ENCODE measurements around the gene JPH3. TPM values are rescaled to one million over a fixed set of nuclear protein-coding genes. Genes with fewer than 3 reads are reported as not detected.

The JPH3 gene
- total RNA-seq, 1 donor from 2014 or later: not detected

DNA sequence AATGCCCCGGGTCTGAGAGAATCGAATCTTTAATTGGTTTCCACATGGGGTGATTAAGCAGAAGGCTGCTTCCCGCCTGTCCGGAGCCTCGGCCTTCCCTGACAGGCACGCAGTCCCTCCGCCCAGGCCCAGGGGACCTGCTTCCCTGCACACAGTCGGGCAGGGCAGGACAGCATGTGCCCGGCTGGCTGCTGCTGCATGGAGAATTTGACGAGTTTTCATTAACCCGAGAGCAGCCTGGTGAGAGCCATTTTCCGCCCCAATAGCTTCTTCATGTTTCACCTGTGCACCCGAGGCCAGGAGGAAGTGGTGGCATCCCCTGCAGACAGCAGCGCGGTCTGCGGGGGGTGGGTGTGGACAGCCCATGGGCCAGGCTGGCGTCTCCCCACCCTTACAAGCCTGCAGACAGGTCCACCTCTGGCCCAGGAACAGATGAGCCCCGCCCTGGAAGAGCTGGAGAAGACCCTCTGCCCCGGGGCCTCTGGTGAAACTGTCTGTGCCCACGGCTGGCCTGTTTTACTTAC, 96.4 kb downstream of the JPH3 start:
- ATAC-seq (no peak), DNase-seq (ENCODE audit: missing footprints) (no peak)
- intact Hi-C loops (cut with DNase I): no loop called here

DNA sequence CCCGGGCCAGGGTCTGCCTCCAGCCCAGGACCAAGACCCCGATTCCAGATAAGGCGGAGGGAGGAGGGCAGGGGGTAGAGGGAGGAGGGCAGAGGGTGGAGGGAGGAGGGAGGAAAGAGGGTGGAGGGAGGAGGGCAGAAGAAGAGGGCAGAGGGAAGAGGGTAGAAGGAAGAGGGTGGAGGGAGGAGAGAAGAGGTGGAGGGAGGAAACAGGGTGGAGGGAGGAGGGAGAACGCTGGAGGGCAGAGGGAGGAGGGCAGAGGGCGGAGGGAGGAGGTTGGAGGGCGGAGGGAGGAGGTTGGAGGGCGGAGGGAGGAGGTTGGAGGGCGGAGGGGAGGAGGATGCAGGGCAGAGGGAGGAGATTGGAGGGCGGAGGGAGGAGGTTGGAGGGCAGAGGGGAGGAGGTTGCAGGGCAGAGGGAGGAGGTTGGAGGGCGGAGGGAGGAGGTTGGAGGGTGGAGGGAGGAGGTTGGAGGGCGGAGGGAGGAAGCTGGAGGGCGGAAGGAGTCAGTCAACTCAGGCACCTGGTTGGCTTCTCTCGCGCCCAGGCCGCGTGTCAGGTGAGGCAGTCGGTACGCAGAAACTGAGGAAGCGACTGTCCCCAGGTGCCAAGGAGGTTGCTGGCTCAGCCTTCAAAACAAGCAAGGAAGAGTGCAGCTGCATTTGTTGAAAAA, 98.2 kb downstream of the JPH3 start:
- no peak for ATAC-seq
- intact Hi-C loops (cut with DNase I): no loop called here
- no peak for DNase-seq (ENCODE audit: missing footprints)

DNA sequence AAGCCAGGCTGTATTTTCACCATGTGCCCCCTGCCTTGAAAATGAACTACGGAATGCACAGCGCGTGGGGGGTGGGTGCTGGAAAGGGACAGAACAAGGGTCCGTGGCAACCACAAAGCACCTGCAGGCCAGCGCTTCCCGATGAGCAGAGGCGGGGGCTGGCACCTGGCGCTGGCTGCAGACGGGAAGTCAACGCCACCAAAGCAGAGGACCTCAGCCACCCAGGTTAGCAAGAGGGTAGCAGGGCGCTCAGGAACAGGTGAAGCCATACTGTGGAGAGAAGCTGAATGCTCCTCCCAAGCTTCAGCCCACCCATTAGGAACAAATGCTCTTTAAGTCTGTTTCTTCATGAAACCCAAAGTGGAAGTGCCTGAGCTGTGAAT, 98.8 kb downstream of the JPH3 start:
- no peak for DNase-seq (ENCODE audit: missing footprints)
- intact Hi-C loops (cut with DNase I): no loop called here
- ATAC-seq: no peak

DNA sequence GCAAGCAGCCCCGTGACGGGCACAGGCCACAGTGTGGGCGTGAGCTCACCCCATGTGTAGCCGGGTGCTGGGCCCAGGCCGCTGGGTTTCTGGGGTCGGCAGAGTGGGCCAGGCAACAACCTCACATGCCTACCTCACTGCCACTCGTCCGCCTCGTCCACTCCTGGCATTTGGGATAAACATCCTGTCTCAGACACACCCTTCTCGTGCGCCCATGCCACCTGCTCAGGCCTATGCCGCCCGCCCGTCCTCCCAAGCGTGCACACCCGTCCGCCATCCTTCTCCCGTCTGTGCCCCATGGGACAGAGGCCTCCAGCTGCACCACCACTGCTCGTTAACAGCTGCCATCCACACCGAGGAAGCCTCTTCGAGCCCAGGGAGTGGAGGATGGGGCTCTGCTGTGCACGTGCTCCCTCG, 99.2 kb downstream of the JPH3 start:
- ATAC-seq (no peak), DNase-seq (ENCODE audit: missing footprints) (no peak)
- intact Hi-C loops (cut with DNase I): no loop called here

DNA sequence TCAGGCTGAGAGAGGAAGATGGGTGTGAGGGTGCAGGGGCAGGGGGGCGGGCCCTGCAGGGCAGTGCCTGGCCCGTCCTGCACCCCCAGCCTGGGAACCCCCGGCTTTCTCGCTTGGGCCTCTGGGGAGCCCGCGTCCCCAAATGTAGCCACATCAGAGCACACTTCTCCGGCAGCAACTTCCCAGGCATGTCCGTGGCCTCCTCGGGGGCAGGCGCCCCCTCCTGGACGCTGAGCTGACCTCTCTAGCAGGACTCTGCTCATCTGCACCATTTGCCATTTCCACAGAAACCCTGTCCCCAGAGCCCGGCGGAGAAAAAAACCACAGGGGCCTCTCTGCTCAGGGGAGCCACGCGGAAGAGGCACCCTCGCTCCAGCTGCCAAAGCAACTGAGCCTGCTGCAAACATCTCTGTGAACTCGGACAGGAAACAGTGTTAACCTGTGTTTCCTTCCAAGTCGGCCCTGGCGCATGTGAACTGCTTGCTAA, 100.1 kb downstream of the JPH3 start:
- DNase-seq (ENCODE audit: missing footprints) (no peak), ATAC-seq (peak; percentile 27)
- intact Hi-C loops (cut with DNase I): no loop called here

DNA sequence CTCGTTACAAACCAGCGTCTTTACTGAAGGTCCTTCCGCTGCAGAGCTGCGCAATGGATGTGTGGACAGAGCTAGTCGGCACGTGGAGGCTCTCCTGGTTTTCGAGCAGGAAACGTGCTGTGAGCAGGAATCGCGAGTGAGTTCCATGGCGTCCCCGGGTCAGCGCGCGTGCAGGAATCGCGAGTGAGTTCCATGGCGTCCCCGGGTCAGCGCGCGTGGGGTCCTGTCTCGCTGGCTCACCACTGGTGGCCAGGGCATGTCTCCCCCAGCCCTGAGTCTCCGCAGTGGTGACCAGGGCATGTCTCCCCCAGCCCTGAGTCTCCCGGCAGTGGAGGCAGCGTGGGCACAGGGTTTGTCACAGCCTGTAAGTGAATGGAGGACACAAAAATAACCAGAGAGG, 100.8 kb downstream of the JPH3 start:
- DNase-seq (ENCODE audit: missing footprints): no peak
- intact Hi-C loops (cut with DNase I): no loop called here
- no peak for ATAC-seq

DNA sequence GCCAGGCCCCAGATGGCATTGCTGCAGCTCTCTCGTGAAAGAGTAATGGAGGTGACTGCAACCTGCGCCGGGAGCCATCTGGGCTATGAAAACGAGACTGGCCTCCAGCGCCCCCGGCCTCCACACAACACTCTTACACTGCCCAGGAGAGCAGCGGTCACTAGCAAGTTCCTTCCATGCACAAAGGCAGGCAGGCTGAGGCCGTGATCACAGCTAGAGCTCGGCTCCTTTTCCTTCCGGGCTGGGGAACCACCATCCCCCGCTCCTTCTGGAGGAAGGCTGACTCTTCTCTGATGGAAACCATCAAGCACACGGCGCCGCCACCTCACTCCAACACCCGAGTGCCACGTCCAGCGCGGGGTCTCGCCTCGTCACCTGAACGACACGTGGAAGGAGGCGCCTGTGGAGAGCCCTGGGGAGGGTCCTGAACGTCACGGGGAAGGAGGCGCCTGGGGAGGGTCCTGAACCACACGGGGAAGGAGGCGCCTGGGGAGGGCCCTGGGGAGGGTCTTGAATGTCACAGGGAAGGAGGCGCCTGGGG, 101.6 kb downstream of the JPH3 start:
- ATAC-seq (no peak), DNase-seq (ENCODE audit: missing footprints) (no peak)
- intact Hi-C loops (cut with DNase I): no loop called here

DNA sequence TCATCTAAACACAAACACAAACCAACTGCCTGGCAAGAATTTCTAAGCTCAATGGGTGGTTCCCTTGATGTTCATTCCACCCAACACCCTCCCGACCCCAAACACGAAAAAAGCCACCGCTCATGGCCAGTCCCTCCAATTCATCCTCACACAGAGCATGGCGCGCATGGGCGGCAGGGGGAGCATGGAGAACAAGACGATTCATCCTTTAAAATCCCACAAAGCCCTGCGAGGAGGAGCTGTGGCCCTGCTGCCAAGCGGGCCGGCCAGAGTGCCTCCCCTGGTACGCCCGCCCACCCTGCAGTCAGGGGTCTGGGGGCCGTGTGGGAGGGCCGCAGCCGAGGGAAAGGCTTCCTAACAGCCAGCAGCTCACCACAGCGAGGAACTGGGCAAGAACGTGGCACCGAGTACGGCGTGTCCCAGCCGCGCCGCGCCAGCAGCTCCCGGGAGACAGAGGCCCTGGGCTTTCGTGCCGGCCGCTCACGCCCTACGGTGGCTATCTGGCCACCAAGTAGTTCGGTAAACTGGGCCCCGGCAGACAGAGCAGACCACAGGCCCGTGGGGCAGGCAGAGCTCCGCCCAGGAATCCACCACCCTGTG, 102.5 kb downstream of the JPH3 start:
- intact Hi-C loops (cut with DNase I): no loop called here
- ATAC-seq: no peak
- DNase-seq (ENCODE audit: missing footprints): no peak

DNA sequence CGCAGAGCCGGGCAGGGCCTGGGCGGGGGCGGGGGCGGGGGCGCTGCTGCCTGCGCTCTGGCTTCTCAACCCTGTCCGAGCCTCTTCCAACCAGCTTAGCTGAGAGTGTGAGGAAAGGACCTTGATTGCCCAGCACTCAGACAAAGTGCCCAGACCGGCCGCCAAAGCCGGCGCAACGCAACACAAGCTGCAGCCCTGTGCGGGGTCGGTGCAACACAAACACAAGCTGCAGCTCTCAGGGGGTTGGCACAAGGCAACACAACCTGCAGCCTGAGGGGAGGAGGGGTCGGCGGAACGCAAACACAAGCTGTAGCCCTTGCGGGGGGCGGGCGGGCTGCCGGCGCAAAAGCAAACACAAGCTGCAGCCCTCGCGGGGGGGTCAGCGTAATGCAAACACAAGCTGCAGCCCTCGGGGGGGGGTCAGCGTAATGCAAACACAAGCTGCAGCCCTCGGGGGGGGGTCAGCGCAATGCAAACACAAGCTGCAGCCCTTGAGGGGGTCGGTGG, 103.5 kb downstream of the JPH3 start:
- DNase-seq (ENCODE audit: missing footprints) (no peak), ATAC-seq (no peak)
- intact Hi-C loops (cut with DNase I): no loop called here

DNA sequence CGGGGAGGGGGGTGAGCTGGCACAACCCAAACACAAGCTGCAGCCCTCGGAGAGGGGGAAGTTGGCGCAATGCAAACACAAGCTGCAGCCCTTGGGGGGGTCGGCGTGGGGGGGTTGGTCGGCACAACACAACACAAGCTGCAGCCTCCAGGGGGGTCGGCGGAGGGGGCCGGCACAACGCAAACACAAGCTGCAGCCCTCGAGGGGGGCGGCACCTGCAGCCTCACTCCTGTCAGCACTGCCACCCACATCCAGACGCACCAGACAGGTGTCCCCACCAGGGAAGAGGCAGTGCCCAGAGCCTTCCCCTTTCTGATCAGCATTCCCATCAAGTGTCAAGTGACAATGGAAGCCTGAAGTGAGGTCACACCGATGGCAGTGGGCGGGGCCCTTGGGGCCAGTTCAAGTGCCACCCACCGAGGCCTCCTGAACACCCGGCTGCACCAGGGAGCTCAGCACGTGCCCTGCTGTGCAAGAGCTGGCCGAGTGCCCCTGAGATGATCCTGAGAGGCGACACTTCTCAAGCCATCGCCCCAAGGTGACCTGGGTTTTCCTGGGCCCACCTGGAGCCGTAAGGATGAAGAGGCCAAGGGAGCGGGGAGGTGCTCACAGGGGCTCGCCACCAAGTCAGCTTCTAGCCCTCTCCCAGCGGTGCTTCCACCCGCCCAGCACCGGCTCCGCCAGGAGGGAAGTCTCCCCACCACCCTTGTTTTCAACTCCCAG, 104.1 kb downstream of the JPH3 start:
- intact Hi-C loops (cut with DNase I): no loop called here
- ATAC-seq: no peak
- no peak for DNase-seq (ENCODE audit: missing footprints)

DNA sequence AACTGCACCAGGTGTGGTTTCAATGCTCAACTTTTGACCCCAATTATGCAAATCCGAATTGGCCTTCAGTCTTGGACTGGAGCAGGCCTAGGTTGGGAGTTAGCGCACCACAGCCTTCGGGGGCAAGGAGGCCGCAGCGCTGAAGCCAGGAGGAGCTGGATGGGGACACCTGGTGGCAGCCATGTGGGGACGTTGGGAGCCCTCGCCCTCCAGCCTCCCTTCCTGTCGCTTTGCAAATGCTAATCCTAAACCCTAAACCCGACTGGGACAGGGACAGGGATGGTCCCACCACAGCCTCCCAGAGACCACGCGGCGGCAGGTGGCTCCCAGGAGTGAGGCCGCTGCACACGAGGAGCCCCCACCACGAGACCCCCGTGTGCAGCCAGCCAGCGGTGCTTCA, 104.8 kb downstream of the JPH3 start:
- no peak for DNase-seq (ENCODE audit: missing footprints)
- intact Hi-C loops (cut with DNase I): no loop called here
- no peak for ATAC-seq

DNA sequence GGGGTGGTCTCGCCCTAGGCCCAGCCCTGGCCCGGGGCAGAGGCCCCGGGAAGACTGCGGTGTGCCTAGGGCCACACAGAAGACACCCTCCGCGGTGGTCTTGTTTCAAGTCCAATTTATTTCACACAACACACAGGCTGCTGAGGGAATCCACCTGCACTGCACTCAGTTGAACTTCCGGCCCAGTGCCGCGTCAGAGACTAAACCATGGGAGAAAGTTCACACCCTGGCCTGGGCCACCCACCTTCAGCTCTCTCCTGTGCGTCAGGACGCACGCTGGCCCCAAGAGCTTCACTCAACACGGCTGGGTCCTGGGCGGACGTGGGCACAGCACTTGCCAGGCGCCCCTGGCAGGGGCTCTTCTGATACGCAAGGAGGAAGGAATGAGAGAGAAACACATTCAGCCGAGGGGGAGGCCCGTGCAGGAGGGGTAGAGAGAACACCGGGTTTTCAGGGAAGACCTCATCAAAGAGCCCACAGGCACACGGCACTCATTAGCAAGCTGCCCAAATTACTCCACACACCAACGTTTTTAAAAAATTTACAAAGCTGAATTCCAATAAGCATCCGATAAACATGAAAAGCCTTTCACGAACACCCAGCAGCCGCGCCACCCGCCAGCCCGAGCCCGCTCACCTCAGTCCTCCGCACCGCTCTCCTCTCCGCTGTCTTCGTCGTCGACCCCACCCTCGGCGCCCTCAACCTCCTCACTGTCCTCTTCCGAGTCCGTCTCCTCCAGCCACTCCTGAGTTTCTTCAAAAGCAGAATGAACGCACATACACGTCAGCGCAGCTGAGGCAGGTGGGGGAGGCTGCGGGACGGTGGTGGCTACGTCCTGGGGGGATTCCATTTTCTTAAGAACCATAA, 105.6 kb downstream of the JPH3 start:
- ATAC-seq (no peak), DNase-seq (ENCODE audit: missing footprints) (no peak)
- intact Hi-C loops (cut with DNase I): no loop called here

DNA sequence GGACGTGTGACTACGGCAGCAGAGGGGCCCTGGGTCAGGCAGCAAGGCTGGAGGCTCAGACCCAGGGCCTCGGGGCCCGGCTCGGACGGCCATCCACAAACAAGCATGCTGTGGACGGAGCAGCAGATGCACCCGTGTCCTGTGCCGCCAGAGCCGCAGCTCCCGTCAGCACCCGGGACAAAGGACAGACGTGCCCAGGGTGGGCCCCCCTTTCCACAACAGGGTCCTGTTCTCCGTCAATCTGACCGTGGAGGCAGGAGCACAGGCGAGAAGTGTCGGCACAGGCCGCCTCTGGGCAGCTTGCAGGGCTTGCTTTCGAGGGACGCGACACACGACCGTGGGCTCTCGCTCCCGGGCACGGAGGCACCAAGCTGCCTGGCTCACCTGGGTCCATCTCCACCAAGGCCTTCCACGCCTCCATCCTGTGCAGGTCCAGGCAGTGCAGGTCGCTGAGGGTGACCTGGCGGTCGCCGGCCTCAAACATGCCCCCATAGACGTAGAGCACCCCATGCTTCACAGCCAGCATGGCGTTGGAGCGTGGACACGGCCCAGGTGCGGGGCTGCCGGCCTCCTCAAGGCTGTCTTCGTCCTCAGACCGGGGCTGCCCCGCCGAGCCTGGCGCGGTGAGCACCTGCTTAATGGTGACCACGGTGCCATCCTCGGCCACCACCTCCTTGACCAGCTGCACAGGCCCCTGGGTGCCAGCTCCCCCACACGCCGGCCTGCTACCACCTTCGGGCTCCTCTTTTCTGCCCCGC, 106.8 kb downstream of the JPH3 start:
- ATAC-seq (no peak), DNase-seq (ENCODE audit: missing footprints) (no peak)
- intact Hi-C loops (cut with DNase I): no loop called here

DNA sequence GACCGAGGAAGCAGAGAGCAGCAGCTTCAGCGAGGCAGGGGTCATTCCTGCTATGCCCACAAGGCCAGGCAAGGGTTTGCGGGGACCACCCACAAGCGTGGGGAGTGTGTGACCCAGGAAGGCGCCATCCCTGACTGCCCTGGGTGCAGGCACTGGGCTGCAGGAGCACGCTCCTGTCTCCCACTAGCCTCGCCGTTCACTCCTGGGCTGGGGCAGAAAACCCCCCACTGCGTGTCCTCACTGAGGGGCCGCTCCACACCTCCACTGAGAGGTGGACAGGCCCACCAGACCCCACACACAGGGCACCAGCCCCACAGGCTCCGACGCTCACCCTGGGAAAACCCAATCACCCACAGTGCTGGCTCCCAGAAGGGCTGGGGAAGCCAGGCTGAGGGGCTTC, 107.4 kb downstream of the JPH3 start:
- DNase-seq (ENCODE audit: missing footprints): no peak

DNA sequence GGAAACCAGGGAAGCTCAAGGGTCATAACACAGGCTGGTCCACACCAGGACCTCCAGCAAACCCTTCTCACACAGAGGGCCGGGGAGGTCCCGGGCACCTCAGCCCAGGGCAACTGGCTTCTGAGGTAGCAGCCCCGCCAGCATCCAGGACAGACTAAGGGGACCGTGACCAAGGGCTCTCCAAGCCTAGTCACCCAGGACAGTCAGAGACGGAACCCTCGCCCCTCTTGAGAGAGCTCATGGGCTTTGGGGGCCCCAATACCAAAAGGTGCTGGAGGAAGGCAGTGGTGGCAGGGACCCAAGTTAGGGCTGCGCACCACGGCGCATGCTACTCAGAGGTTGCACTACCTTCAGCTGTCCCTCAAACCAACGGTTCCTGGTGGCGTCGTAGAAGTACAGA, 108.6 kb downstream of the JPH3 start:
- intact Hi-C loops (cut with DNase I): no loop called here
- no peak for ATAC-seq
- no peak for DNase-seq (ENCODE audit: missing footprints)

More for the DNA sequence above, 107.4 kb downstream of the JPH3 start:
- intact Hi-C loops (cut with DNase I): no loop called here
- no peak for ATAC-seq

DNA sequence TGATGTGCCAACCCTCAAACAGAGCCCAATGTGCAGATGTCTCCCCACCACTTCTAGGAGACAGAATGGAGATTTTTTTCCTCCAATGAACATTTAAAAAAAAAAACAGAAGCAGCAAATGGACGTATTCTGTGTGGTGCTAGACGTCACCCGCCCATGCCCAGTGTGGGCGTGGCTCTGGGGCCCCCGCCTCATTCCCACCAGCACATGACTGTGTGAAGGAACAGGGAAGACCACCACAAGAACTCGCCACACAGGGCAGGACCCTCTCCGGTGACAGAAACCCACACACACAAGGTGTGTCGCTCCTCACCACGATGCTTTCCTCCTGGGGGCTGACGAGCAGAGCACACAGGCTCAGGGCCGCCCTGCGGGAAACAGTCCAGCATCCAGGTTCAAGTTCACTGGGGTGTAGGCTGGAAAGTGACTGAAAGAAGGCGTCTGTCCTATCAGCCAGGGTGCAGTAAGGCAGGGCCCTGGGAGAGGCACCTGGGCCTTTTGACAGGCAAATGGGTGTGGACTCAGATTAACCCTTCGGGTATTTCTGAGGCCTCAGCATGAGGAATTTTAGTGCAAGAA, 110.0 kb downstream of the JPH3 start:
- ATAC-seq (no peak), DNase-seq (ENCODE audit: missing footprints) (no peak)
- intact Hi-C loops (cut with DNase I): no loop called here

DNA sequence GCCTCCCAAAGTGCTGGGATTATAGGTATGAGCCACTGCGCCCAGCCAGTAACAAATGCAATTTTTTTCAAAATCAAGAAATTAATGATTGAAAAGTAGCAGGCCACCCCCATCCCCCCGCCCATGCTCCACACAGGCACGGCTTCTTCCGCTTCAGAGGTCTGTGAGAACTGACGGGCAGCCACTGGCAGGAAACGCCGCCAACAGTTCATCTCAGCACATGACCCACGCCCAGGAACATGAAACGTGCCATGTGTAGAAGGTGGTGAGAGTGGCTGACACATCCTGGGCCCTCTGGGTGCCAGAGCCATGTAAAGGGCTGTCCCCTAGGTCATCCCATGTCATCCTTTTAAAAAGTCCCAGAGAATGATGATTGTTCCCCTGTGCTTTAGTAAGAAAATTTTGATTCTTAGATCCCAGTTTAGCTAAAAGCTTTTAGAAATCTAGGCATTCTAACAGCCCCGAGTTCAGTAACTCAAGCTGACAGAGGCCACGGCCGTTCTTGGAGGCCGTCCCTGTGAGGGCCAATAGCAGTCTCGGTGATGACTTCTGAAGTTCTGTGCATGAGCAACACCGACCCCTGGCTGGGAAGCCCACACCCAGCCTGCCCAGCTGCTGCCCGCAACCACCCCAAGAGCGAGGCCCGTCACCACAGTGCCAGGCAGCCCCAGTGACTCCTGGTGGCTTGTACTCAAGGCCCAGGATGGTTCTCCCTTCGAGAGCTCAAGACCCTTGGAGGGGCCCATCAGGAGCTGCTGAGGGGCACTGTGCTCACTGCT, 111.3 kb downstream of the JPH3 start:
- ATAC-seq (no peak), DNase-seq (ENCODE audit: missing footprints) (no peak)
- intact Hi-C loops (cut with DNase I): no loop called here
